G401 (cell line): ENCODE measurements around the gene TRAM2. TPM values are rescaled to one million over a fixed set of nuclear protein-coding genes. Genes with fewer than 3 reads are reported as not detected.
A peak's percentile ranks its signal among the peaks of the same experiment; 100 is the strongest.

Experiments
- DNase-seq: peaks from one replicate; pipeline ENCODE4 v3.0.0-alpha.2; 2015; ENCODE audit warnings: low spot score
- in situ Hi-C: cut with HindIII; loops from 2 replicates; pipeline ENCODE4 v1.10.0; 2016; ENCODE audit warnings: low sequenced_read_pairs, mixed read lengths
- total RNA-seq: library from RNA; depleted of rRNA; stranded (reverse); fragments of >200 nt; shearing (Covaris generic); gene quantifications from 2 replicates; pipeline ENCODE4 v1.2.3, GENCODE V29; 2014

Gene TRAM2
- total RNA-seq, 1 experiment from 2014 or later: 9.6 TPM

DNA sequence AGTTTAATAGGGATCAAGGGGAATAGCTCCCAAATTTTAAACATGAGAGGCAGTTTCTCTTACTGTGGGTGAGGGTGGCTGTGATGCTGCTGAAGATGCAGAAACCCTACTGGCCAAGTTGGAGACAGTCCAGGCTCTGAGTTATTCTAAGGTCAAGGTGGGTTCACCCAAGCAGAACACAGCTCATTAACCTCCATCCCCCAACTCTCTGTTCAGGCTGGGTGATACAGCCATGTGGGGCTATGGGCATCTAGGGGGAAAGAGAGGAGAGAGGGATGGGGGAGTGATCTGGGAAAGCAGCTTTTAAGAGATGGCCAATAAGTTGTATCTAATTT lies 18.9 kb upstream of the TRAM2 start:
- no peak for DNase-seq
- in situ Hi-C loops: no loop called here

GRCh38 chr6:52595000-52595795 lies 18.3 kb upstream of the TRAM2 start:
- in situ Hi-C loops: no loop called here
- no peak for DNase-seq

GRCh38 chr6:52594221-52594620 lies 17.4 kb upstream of the TRAM2 start:
- no peak for DNase-seq
- in situ Hi-C loops: no loop called here

DNA sequence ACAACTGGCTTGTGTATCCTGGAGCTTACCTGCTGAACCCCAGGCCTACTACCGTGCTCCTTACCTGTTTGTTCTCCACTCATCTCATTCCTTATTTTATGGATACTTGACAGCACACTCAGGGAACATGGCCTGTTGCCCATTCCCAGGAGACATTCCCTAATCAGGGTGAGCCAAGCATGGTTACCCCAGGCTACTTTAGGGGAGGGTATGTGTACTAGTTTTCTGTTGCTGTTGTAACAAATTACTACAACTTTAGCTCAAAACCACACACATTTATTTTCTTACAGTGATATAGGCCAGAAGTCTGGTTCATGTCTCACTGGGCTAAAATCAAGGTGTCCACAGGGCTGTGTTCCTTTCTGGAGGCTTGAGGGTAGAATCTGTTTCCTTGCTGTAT lies 15.0 kb upstream of the TRAM2 start:
- in situ Hi-C loops: no loop called here

GRCh38 chr6:52590152-52590891 lies 13.5 kb upstream of the TRAM2 start:
- in situ Hi-C loops: no loop called here
- no peak for DNase-seq

More for the DNA sequence above, 15.0 kb upstream of the TRAM2 start:
- no peak for DNase-seq

- DNase-seq: no peak
- in situ Hi-C loops: no loop called here
Measured at GRCh38 chr6:52588710-52589091, 11.8 kb upstream of the TRAM2 start.

GRCh38 chr6:52588087-52588709 lies 11.3 kb upstream of the TRAM2 start:
- no peak for DNase-seq
- in situ Hi-C loops: no loop called here

DNA sequence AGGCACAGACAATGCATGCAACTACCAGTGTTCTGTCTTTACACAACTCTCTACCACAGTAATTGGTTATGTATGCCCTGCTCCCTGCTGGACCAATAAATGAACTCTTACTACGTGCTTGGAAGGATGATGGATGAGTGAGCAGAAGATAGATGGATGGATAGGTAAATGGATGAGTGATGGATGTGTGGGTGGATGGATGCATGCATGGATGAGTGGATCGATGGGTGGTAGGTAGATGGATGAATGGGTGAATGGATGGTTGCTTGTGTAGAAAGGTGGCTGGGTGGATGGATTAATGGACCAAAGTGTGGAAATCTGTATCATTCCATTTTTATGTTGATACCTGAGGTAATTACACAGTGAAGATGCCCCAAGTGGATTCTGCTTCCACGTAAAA lies 10.1 kb upstream of the TRAM2 start:
- in situ Hi-C loops: no loop called here
- no peak for DNase-seq

GRCh38 chr6:52584203-52584602 lies 7.3 kb upstream of the TRAM2 start:
- no peak for DNase-seq
- in situ Hi-C loops: no loop called here

DNA sequence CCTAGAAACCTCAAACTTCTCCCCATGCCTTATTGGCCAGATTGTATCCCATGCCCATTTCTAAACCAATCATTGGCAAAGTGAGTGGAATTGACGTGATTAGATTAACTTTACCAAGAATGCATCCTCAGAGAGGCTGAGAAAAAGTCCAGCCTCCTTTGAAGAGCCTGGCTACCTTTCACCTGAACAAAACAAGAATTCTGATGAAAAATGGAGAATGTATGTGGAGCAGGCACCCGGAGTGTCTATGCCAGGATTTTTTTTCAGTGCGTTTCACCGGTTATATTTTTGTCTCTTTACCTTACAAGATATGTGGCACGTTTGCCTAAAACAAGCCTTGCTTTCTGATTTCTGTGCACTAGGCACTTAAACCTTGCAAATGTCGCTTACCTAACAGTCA lies 6.1 kb upstream of the TRAM2 start:
- in situ Hi-C loops: no loop called here

GRCh38 chr6:52582446-52582845 lies 5.6 kb upstream of the TRAM2 start:
- in situ Hi-C loops: no loop called here
- DNase-seq: no peak

More for the DNA sequence above, 6.1 kb upstream of the TRAM2 start:
- no peak for DNase-seq

GRCh38 chr6:52580905-52581304 lies 4.0 kb upstream of the TRAM2 start:
- in situ Hi-C loops: no loop called here

GRCh38 chr6:52579006-52579660 lies 2.3 kb upstream of the TRAM2 start:
- in situ Hi-C loops: no loop called here

More at GRCh38 chr6:52580905-52581304, 4.0 kb upstream of the TRAM2 start:
- DNase-seq: no peak

GRCh38 chr6:52577778-52578463 lies 1.1 kb upstream of the TRAM2 start:
- no peak for DNase-seq
- in situ Hi-C loops: no loop called here

More at GRCh38 chr6:52579006-52579660, 2.3 kb upstream of the TRAM2 start:
- DNase-seq: no peak

DNA sequence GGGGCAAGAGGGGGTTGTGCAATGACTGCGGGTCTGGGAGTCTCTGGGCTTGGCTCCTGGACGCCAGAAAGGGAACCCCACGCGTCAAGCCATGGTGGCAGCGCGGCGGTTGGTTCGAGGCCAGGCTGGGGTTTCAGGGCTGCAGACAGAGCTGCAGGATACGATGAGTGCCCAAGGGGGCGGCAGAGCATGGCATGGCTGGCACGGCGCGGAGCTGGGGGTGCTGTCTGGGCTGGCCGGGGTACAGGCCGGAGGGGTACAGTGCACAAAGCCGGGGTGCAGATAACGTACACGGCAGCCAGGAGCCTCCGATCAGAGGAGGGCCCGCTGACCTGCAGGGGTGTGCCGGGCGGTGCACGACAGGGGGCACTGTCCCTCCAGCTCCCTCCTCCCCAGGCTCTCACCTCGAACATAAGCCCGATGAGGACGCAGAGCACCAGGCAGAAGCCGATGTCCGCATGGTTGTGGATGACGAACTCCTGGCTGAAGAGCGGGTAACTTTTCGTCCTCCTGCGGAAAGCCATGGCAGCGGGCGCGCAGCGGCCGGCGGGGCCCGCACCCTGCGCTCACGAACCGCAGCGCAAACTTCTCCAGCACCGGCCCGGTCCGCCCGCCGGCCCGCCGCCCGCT lies 353 bp downstream of the TRAM2 start:
- peak; percentile 54 for DNase-seq
- in situ Hi-C loops: no loop called here

DNA sequence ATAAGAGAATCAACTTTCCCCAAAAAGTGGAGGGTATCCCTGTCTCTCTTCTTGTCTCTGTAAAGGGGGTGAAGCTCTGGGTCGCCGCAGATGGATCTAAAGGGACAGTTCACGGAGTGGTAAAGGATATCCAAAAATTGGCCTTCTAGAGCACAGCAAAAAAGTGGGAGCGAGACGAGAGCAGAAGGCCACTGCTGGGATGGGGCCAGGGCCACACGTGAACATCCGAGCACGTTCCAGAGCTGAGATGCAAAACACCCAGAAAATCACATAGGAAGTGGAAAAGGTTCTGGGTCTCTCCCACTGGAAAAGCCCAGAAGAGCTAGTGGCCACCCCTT lies 837 bp downstream of the TRAM2 start:
- in situ Hi-C loops: no loop called here
- peak; percentile 29 for DNase-seq

GRCh38 chr6:52575502-52575892 lies 1.4 kb downstream of the TRAM2 start:
- peak; percentile 32 for DNase-seq
- in situ Hi-C loops: no loop called here

GRCh38 chr6:52574709-52575501 lies 2.0 kb downstream of the TRAM2 start:
- DNase-seq: peak; percentile 15
- in situ Hi-C loops: no loop called here
